NT2/D1 (cell line): Measurements from ENCODE around the gene GALNT8.

Experiments
- SUZ12 ChIP-seq: IDR thresholded peaks from 2 replicates; pipeline ENCODE4 v1.6.1; 2011; ENCODE audit not compliant: insufficient read length, insufficient read depth; ENCODE audit errors: extremely low read depth
- YY1 ChIP-seq: IDR thresholded peaks from 2 replicates; pipeline ENCODE4 v1.6.1; 2011; ENCODE audit not compliant: insufficient read length, insufficient read depth

DNA sequence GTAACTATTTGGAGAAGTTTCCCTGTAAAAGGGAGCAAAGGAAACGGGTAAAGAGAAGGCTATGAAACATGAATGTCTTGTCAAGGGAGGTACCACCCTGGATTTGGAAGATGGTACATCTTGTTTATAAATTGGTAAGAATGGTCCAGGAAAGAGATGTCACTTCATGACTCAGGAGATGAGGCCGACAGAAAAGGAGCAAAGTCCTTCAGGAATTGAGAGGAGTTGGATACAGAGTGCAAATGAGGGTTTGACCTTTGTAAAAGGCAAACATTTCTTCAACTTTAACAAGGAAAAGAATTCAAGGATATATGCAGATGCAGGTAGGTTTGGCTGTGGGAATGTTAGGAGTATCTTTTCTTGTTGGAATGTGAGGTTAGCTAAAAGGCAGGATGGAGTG, 40.5 kb upstream of the GALNT8 start:
- TF ChIP-seq YY1 (no peak), SUZ12 (no peak)
